H1 (cell line): ENCODE measurements around the gene KRTAP4-12. TPM values are rescaled to one million over a fixed set of nuclear protein-coding genes. Genes with fewer than 3 reads are reported as not detected.

ENCODE experiments used
- CTCF ChIA-PET: fragments of 300-600 bp; sonication (Branson Sonifier 250); formaldehyde crosslinking; loops from one replicate; lab custom pipeline; 2021; ENCODE audit not compliant: partially characterized antibody; lab: Charles Lee
- POLR2A ChIA-PET: fragments of 300-600 bp; sonication (Branson Sonifier 250); formaldehyde crosslinking; loops from one replicate; lab custom pipeline; 2021; ENCODE audit warnings: inconsistent platforms; ENCODE audit not compliant: partially characterized antibody; lab: Charles Lee
- DNase-seq, 2 experiments: peaks; one replicate each; pipeline versions ENCODE4 v3.0.0 to v3.0.0-alpha.2; 2010 to 2022; ENCODE audit warnings: low spot score in 2 of 2, low read depth in 1 of 2, mixed read lengths in 1 of 2
- FAIRE-seq: peaks from 2 replicates; lab custom pipeline; 2011; peaks lifted over from hg19 to GRCh38; lab: Jason Lieb, UNC
- H2AFZ ChIP-seq: 2 replicates; pipeline ENCODE4 v1.8.1; 2012; ENCODE audit warnings: low read length, inconsistent platforms
- H2AK5ac ChIP-seq: 2 replicates; pipeline ENCODE4 v1.6.1; 2013; ENCODE audit warnings: low read depth, low read length
- H2BK120ac ChIP-seq: replicated peaks from 2 replicates; pipeline ENCODE3; 2013; ENCODE audit warnings: low read depth, low read length, inconsistent platforms
- H2BK12ac ChIP-seq: 2 replicates; pipeline ENCODE4 v1.6.1; 2013; ENCODE audit warnings: low read depth, low read length
- H2BK15ac ChIP-seq: 2 replicates; pipeline ENCODE4 v1.6.1; 2013; ENCODE audit warnings: low read length
- H2BK20ac ChIP-seq: 2 replicates; pipeline ENCODE4 v1.6.1; 2013; ENCODE audit warnings: low read length
- H2BK5ac ChIP-seq: 2 replicates; pipeline ENCODE4 v1.6.1; 2013; ENCODE audit warnings: low read depth, low read length
- H3K14ac ChIP-seq: 2 replicates; pipeline ENCODE4 v1.6.1; 2013; ENCODE audit warnings: inconsistent platforms; ENCODE audit not compliant: insufficient read length
- H3K18ac ChIP-seq: 2 replicates; pipeline ENCODE4 v1.6.1; 2013; ENCODE audit warnings: low read length; ENCODE audit errors: extremely low read depth
- H3K23ac ChIP-seq: 2 replicates; pipeline ENCODE4 v1.6.1; 2013; ENCODE audit warnings: inconsistent platforms; ENCODE audit not compliant: insufficient read length
- H3K23me2 ChIP-seq: 2 replicates; pipeline ENCODE4 v1.6.1; 2013; ENCODE audit warnings: low read depth, low read length
- H3K27ac ChIP-seq: 2 replicates; pipeline ENCODE4 v1.6.1; 2011; ENCODE audit warnings: low read depth, low read length, inconsistent platforms
- H3K27me3 ChIP-seq, 4 experiments: replicated peaks in 1 of 4; 1 replicate in 1 of 4; 2 replicates in 3 of 4; pipeline versions ENCODE4 v1.6.1 to v1.8.1; 2011 to 2013; ENCODE audit warnings: low read length in 3 of 4, mild to moderate bottlenecking in 3 of 4, inconsistent platforms in 2 of 4, mixed read lengths in 2 of 4, moderate library complexity in 1 of 4; ENCODE audit not compliant: control insufficient read depth in 3 of 4, insufficient read depth in 3 of 4; ENCODE audit errors: extremely low read depth in 1 of 4
- H3K36me3 ChIP-seq, 4 experiments: 2 replicates each; pipeline versions ENCODE4 v1.6.1 to v1.8.1; 2011 to 2013; ENCODE audit warnings: mild to moderate bottlenecking in 4 of 4, low read length in 3 of 4, moderate library complexity in 2 of 4, control low read depth in 1 of 4, inconsistent platforms in 1 of 4; ENCODE audit not compliant: insufficient read depth in 4 of 4, control insufficient read depth in 2 of 4
- H3K4ac ChIP-seq: replicated peaks from 2 replicates; pipeline ENCODE3; 2013; ENCODE audit warnings: low read length, low read depth, mixed read lengths, inconsistent platforms; ENCODE audit not compliant: insufficient read length
- H3K4me1 ChIP-seq, 4 experiments: replicated peaks in 1 of 4; 1 replicate in 1 of 4; 2 replicates in 3 of 4; pipeline versions ENCODE4 v1.6.1 to v1.8.1; 2011 to 2013; ENCODE audit warnings: low read length in 3 of 4, inconsistent platforms in 2 of 4, mixed read lengths in 1 of 4; ENCODE audit not compliant: insufficient read depth in 4 of 4, control insufficient read depth in 3 of 4
- H3K4me2 ChIP-seq, 2 experiments: 2 replicates each; pipeline versions ENCODE4 v1.6.1 to v1.8.1; 2011 to 2013; ENCODE audit warnings: low read depth in 2 of 2, low read length in 2 of 2, control low read depth in 1 of 2, inconsistent platforms in 1 of 2, mild to moderate bottlenecking in 1 of 2; ENCODE audit not compliant: insufficient read depth in 1 of 2
- H3K4me3 ChIP-seq, 4 experiments: fragments of 200-600, 300-600 bp in 1 of 4; sonication (generic), shearing (Covaris generic), sonication (Bioruptor Twin) in 1 of 4; 2 replicates each; pipeline versions ENCODE4 v1.5.1 to v1.8.1; 2011 to 2016; ENCODE audit warnings: low read length in 4 of 4, low read depth in 3 of 4, control low read depth in 2 of 4, inconsistent platforms in 2 of 4, mild to moderate bottlenecking in 2 of 4, mixed read lengths in 1 of 4, moderate library complexity in 1 of 4; ENCODE audit not compliant: insufficient read depth in 2 of 4; ENCODE audit errors: extremely low read depth in 1 of 4
- H3K56ac ChIP-seq: replicated peaks from 2 replicates; pipeline ENCODE3; 2013; ENCODE audit warnings: low read depth, mild to moderate bottlenecking, mixed read lengths, low read length, inconsistent platforms; ENCODE audit not compliant: insufficient read length
- H3K79me1 ChIP-seq: 2 replicates; pipeline ENCODE4 v1.6.1; 2013; ENCODE audit warnings: low read depth, low read length, control low read depth
- H3K79me2 ChIP-seq, 2 experiments: 2 replicates each; pipeline versions ENCODE4 v1.6.1 to v1.8.1; 2012 to 2013; ENCODE audit warnings: low read length in 2 of 2, mild to moderate bottlenecking in 2 of 2, inconsistent platforms in 1 of 2; ENCODE audit not compliant: insufficient read depth in 2 of 2, control insufficient read depth in 1 of 2
- H3K9ac ChIP-seq, 4 experiments: replicated peaks in 1 of 4; 1 replicate in 1 of 4; 2 replicates in 3 of 4; pipeline versions ENCODE4 v1.6.1 to v1.8.1; 2011 to 2013; ENCODE audit warnings: low read depth in 3 of 4, low read length in 3 of 4, control low read depth in 2 of 4, mild to moderate bottlenecking in 2 of 4, moderate library complexity in 2 of 4, inconsistent platforms in 1 of 4; ENCODE audit errors: extremely low read depth in 1 of 4
- H3K9me3 ChIP-seq, 2 experiments: 2 replicates each; pipeline versions ENCODE4 v1.6.1 to v1.8.1; 2012 to 2013; ENCODE audit warnings: mild to moderate bottlenecking in 2 of 2, moderate library complexity in 2 of 2, control low read depth in 1 of 2, inconsistent platforms in 1 of 2, low read depth in 1 of 2, low read length in 1 of 2, mixed read lengths in 1 of 2; ENCODE audit not compliant: insufficient read depth in 2 of 2
- H4K20me1 ChIP-seq, 2 experiments: replicated peaks in 1 of 2; 2 replicates each; pipeline versions ENCODE3 to v1.8.1; 2011 to 2013; ENCODE audit warnings: inconsistent platforms in 2 of 2, low read length in 2 of 2, mild to moderate bottlenecking in 1 of 2; ENCODE audit not compliant: insufficient read depth in 2 of 2, control insufficient read depth in 1 of 2
- H4K5ac ChIP-seq: 2 replicates; pipeline ENCODE4 v1.6.1; 2013; ENCODE audit warnings: low read length, low read depth, mixed read lengths, inconsistent platforms; ENCODE audit not compliant: insufficient read length
- H4K8ac ChIP-seq: 2 replicates; pipeline ENCODE4 v1.8.0; 2013; ENCODE audit warnings: mild to moderate bottlenecking, moderate library complexity, low read length, inconsistent platforms; ENCODE audit not compliant: insufficient read depth; ENCODE audit errors: extremely low read depth
- H4K91ac ChIP-seq: replicated peaks from 2 replicates; pipeline ENCODE3; 2013; ENCODE audit warnings: low read length, mixed read lengths, inconsistent platforms; ENCODE audit not compliant: insufficient read length
- NRF1 ChIP-seq: IDR thresholded peaks from 2 replicates; pipeline ENCODE4 v1.6.1; 2011; ENCODE audit warnings: mild to moderate bottlenecking, low read depth, low read length, improper control_type of control experiment
- RBBP5 ChIP-seq: IDR thresholded peaks from 2 replicates; pipeline ENCODE4 v1.7.1; 2012; ENCODE audit warnings: low read depth, mild to moderate bottlenecking, inconsistent platforms, low read length, moderate library complexity, borderline replicate concordance
- SIRT6 ChIP-seq: IDR thresholded peaks from one replicate; pipeline ENCODE4 v1.7.1; 2012; ENCODE audit warnings: low read length, inconsistent platforms
- TAF1 ChIP-seq: IDR thresholded peaks from 2 replicates; pipeline ENCODE4 v1.6.1; 2011; ENCODE audit warnings: mild to moderate bottlenecking, low read depth, low read length
- TAF7 ChIP-seq: optimal IDR thresholded peaks from 2 replicates; pipeline ENCODE3; 2011; ENCODE audit warnings: low read depth, mild to moderate bottlenecking, inconsistent platforms, low read length, moderate library complexity, borderline replicate concordance
- USF2 ChIP-seq: IDR thresholded peaks from 2 replicates; pipeline ENCODE4 v1.6.1; 2011; ENCODE audit warnings: low read length, improper control_type of control experiment
- YY1 ChIP-seq: IDR thresholded peaks from 2 replicates; pipeline ENCODE4 v1.6.1; 2011; ENCODE audit warnings: low read depth, mild to moderate bottlenecking, low read length
- ZNF274 ChIP-seq: IDR thresholded peaks from 2 replicates; pipeline ENCODE4 v1.7.0; 2012; ENCODE audit warnings: low read length, borderline replicate concordance; ENCODE audit errors: extremely low read depth
- polyA plus RNA-seq, 7 experiments: library from polyadenylated mRNA; depleted of rRNA in 3 of 7; stranded (reverse) in 5 of 7; unstranded in 2 of 7; fragments of >200 nt in 5 of 7; fragments of 200-250 nt in 2 of 7; gene quantifications; 1 replicate in 5 of 7; 2 replicates in 1 of 7; 4 replicates in 1 of 7; pipeline versions ENCODE4 v1.2.1 to v1.2.3, GENCODE V29; 2011 to 2013; ENCODE audit warnings: missing spikeins in 2 of 7, mixed read lengths in 2 of 7
- total RNA-seq: library from RNA; stranded (reverse); fragmentation: NEBNext Ultra II Directional; extraction: Animal tissue kit (Norgen Biotek cat#: 25700); gene quantifications from 2 replicates; pipeline ENCODE4 v1.2.1, GENCODE V29; 2021

The KRTAP4-12 gene
- total and polyA plus RNA-seq, 2 of the 8 experiments (the other 6 are each of a cell fraction or from before 2014, with no cell fraction given) = not detected

DNA sequence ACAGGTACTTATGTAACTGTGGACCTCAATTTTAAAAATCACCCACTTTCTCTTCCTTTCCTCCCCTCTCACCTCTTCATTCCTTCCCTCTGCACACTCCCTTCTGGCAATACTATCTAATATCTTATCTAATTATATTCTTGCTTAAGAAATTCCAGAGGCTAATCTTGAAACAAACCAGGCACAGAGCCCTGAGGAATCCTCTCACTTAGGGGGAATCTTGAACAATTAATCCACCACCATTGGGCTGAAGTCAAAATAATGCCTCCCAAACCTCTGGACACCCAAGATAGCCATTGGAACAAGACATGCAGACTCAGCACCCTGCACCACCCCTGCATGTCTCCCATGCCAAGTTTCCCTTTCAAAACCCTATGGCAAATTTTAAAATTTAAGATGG is 17.4 kb upstream of the KRTAP4-12 start:
- Histone ChIP-seq H2BK120ac (no peak overlapping the region), H3K14ac (no peak overlapping the region)

More for the DNA sequence above, 17.4 kb upstream of the KRTAP4-12 start:
- Histone ChIP-seq H2BK5ac (no peak overlapping the region), H2AK5ac (no peak overlapping the region), H3K27me3 (no peaks in the 10 kb centered on the region), H4K5ac (no peak overlapping the region), H2AFZ (no peak overlapping the region), H3K9me3 (peaks cover 12% of the 10 kb centered on the region in 2 experiments; a peak in 3 of 4 replicates), H4K91ac (no peak overlapping the region), H3K4me3 (no peak overlapping the region), H2BK15ac (no peak overlapping the region), H2BK20ac (no peak overlapping the region), H3K4me2 (no peak overlapping the region), H3K56ac (no peak overlapping the region), H3K9ac (no peak overlapping the region), H4K8ac (no peak overlapping the region), H3K23ac (no peak overlapping the region), H3K18ac (no peak overlapping the region), H4K20me1 (no peaks in the 10 kb centered on the region), H3K36me3 (no peaks in the 10 kb centered on the region), H3K79me1 (no peaks in the 10 kb centered on the region), H3K23me2 (no peaks in the 10 kb centered on the region), H3K4me1 (no peaks in the 10 kb centered on the region), H3K79me2 (no peaks in the 10 kb centered on the region), H3K4ac (no peak overlapping the region), H3K27ac (no peak overlapping the region), H2BK12ac (no peak overlapping the region)
- DNase-seq = no peak
- POLR2A ChIA-PET = interaction anchor here (0.6 kb wide), 1 partner anchor 102 kb away, joined by 4 read pairs; no protein-coding TSS in a partner anchor
- TF ChIP-seq SIRT6 (no peak), RBBP5 (no peak), NRF1 (no peak), USF2 (no peak), TAF7 (no peak), TAF1 (no peak), ZNF274 (no peak), YY1 (no peak)
- FAIRE-seq = no peak
- CTCF ChIA-PET = interaction anchor here (1.0 kb wide), 1 partner anchor 8 kb away, joined by 3 read pairs; the partner anchor contains the start of gene KRTAP4-5
